HEK293T (cell line): ENCODE results near the gene VSTM2B.

Experiments used
- CTCF ChIA-PET: fragments of 350-600 bp; formaldehyde crosslinking; extraction: SDS; loops from one replicate; lab custom pipeline; 2021; ENCODE audit warnings: antibody characterized with exemption, inconsistent platforms; lab: Yijun Ruan, JAX
- POLR2A ChIA-PET: fragments of 350-600 bp; formaldehyde crosslinking; extraction: SDS; loops from one replicate; lab custom pipeline; 2020; ENCODE audit warnings: antibody characterized with exemption, inconsistent platforms; lab: Yijun Ruan, JAX
- DNase-seq: peaks from one replicate; pipeline ENCODE4 v3.0.0; 2012; ENCODE audit warnings: mixed read lengths; ENCODE audit errors: extremely low spot score
- ARNT ChIP-seq: fragments of 450-650 bp; IDR thresholded peaks from 2 replicates; pipeline ENCODE4 v1.6.1; 2017; ENCODE audit warnings: mild to moderate bottlenecking
- BHLHE40 ChIP-seq: fragments of 450-650 bp; IDR thresholded peaks from 2 replicates; pipeline ENCODE4 v1.6.1; 2016; ENCODE audit warnings: mild to moderate bottlenecking, moderate library complexity, borderline replicate concordance
- CTBP1 ChIP-seq: fragments of 450-650 bp; IDR thresholded peaks from 2 replicates; pipeline ENCODE4 v1.6.1; 2016; ENCODE audit warnings: borderline replicate concordance
- ELF4 ChIP-seq: fragments of 450-650 bp; IDR thresholded peaks from 2 replicates; pipeline ENCODE4 v1.6.1; 2017; ENCODE audit warnings: antibody characterized with exemption
- FOXA1 ChIP-seq: fragments of 450-650 bp; IDR thresholded peaks from 2 replicates; pipeline ENCODE4 v1.6.1; 2016; ENCODE audit warnings: mild to moderate bottlenecking
- FOXK2 ChIP-seq: fragments of 450-650 bp; IDR thresholded peaks from 2 replicates; pipeline ENCODE4 v1.6.1; 2016; ENCODE audit warnings: mild to moderate bottlenecking
- FOXM1 ChIP-seq: fragments of 450-650 bp; IDR thresholded peaks from 2 replicates; pipeline ENCODE4 v1.6.1; 2017; ENCODE audit warnings: mild to moderate bottlenecking, borderline replicate concordance
- HDGF ChIP-seq: fragments of 450-650 bp; IDR thresholded peaks from 2 replicates; pipeline ENCODE4 v1.6.1; 2017; ENCODE audit warnings: antibody characterized with exemption, borderline replicate concordance
- L3MBTL2 ChIP-seq: fragments of 450-650 bp; conservative IDR thresholded peaks from 2 replicates; pipeline ENCODE4 v1.6.1; 2016; ENCODE audit warnings: mild to moderate bottlenecking
- LEF1 ChIP-seq: fragments of 450-650 bp; IDR thresholded peaks from 2 replicates; pipeline ENCODE4 v1.6.1; 2017; ENCODE audit warnings: mild to moderate bottlenecking, borderline replicate concordance
- NFRKB ChIP-seq: fragments of 450-650 bp; IDR thresholded peaks from 2 replicates; pipeline ENCODE4 v1.6.1; 2016; ENCODE audit warnings: mild to moderate bottlenecking, moderate library complexity
- SP1 ChIP-seq: fragments of 450-650 bp; IDR thresholded peaks from 2 replicates; pipeline ENCODE4 v1.6.1; 2017
- SUZ12 ChIP-seq: fragments of 450-650 bp; IDR thresholded peaks from 2 replicates; pipeline ENCODE4 v1.6.1; 2016; ENCODE audit warnings: mild to moderate bottlenecking
- TARDBP ChIP-seq: fragments of 450-650 bp; IDR thresholded peaks from 2 replicates; pipeline ENCODE4 v1.6.1; 2016
- ZNF384 ChIP-seq: fragments of 450-650 bp; IDR thresholded peaks from 2 replicates; pipeline ENCODE4 v1.6.1; 2016
- TF ChIP-seq, protein P1 (sequence below): fragments of 450-650 bp; IDR thresholded peaks from 2 replicates; pipeline ENCODE4 v1.6.1; 2016

The VSTM2B gene

GRCh38 chr19:29612121-29612520 is 86.3 kb downstream of the VSTM2B start:
- TF ChIP-seq ELF4 (no peak), FOXK2 (no peak), ZNF384 (no peak), ARNT (no peak), FOXA1 (no peak), NFRKB (no peak), SUZ12 (no peak), HDGF (no peak), BHLHE40 (no peak), LEF1 (no peak), TARDBP (no peak), FOXM1 (no peak), CTBP1 (no peak), L3MBTL2 (no peak), SP1 (no peak)
- TF ChIP-seq, protein P1, sequence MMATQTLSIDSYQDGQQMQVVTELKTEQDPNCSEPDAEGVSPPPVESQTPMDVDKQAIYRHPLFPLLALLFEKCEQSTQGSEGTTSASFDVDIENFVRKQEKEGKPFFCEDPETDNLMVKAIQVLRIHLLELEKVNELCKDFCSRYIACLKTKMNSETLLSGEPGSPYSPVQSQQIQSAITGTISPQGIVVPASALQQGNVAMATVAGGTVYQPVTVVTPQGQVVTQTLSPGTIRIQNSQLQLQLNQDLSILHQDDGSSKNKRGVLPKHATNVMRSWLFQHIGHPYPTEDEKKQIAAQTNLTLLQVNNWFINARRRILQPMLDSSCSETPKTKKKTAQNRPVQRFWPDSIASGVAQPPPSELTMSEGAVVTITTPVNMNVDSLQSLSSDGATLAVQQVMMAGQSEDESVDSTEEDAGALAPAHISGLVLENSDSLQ = no peak
- no peak for DNase-seq
- ChIA-PET CTCF (interaction anchor here (0.6 to 3.8 kb wide), 3 partner anchors 9 to 104 kb away, joined by 3 to 22 read pairs (median 3); no protein-coding TSS in a partner anchor), POLR2A (interaction anchor here (4.6 kb wide), 1 partner anchor 104 kb away, joined by 31 read pairs; the partner anchor contains the start of gene C19orf12)

GRCh38 chr19:29612801-29613595 is 87.2 kb downstream of the VSTM2B start:
- DNase-seq = no peak
- TF ChIP-seq NFRKB = no peak
- TF ChIP-seq LEF1 = no peak
- TF ChIP-seq CTBP1 = no peak
- no peak for TF ChIP-seq L3MBTL2
- ChIA-PET POLR2A (interaction anchor here (4.6 kb wide), 1 partner anchor 103 kb away, joined by 31 read pairs; the partner anchor contains the start of gene C19orf12), CTCF (interaction anchor here (3.8 kb wide), 1 partner anchor 103 kb away, joined by 22 read pairs; no protein-coding TSS in a partner anchor)

DNA sequence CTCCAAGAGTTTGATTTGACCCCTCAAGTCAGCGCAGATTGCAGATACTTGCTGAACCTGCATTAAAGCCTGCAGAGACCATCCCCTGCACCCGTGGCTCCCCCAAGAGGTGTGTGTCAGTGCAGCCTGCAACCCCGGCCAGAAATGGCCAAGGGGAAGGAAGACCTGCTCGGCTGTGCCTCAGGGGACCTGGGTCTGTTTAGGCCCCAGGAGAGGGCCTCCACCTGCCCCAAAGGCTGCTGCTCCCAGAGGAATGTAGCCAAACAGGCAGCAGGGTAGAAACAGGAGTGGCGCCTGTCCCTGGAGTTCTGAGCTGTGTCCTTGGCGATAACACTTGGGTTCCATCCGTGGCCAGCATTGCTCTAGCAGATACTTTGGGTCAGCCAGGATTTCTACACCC is 88.3 kb downstream of the VSTM2B start:
- ChIA-PET CTCF (no interaction called here), POLR2A (no interaction called here)
- TF ChIP-seq ELF4 (no peak), SP1 (no peak), NFRKB (no peak), ARNT (no peak), FOXM1 (no peak)
- DNase-seq = no peak
